ENCODE results near the gene FRS2. TPM values are rescaled to one million over a fixed set of nuclear protein-coding genes. Genes with fewer than 3 reads are reported as not detected.

The FRS2 gene, protein sequence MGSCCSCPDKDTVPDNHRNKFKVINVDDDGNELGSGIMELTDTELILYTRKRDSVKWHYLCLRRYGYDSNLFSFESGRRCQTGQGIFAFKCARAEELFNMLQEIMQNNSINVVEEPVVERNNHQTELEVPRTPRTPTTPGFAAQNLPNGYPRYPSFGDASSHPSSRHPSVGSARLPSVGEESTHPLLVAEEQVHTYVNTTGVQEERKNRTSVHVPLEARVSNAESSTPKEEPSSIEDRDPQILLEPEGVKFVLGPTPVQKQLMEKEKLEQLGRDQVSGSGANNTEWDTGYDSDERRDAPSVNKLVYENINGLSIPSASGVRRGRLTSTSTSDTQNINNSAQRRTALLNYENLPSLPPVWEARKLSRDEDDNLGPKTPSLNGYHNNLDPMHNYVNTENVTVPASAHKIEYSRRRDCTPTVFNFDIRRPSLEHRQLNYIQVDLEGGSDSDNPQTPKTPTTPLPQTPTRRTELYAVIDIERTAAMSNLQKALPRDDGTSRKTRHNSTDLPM
- polyA plus RNA-seq (2012; ENCODE audit: insufficient read length, low read depth) = 4.9 TPM

DNA sequence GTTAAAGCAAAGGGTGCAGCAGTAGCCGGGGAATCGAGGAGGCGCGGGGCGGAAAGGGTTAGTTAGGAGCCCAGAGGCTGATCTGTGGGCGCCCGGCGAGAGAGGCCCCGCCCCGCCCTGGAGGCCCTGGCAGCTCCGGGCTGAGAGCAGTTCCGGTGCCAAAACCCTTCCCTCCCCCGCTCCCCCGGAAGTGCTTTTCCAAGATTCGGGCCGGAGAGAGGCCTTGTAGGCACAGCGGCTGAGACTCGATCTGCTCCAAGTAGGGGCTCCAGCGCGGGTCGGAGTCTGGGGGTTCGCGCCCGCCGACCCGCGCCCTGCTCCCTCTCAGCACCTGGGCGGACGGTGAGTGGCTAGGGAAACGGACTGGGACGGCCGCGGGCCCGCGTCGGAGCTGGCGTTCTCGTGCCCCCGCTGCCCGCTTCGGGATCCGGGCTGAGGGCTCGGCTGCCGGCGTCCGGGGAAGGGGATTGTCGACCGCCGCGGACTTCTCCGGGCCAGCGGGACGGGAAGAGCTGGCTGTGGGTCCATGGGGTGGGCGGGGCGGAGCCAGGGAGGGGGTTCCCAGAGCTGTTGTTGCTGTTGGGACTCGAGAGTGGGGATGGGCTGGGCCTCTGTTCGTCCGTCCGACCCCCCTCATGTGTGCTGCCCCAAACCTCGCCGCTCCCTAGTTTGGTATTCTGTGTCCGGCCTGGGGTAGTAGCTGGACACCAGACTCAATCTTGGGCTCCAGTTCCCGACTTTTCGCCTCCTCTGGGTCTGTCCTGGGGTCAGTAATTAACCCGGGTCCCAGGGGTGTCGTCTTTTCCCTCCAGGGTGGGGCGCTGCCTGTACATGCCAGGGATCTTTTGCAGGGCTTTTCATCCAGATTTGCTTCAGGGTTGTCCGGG lies at the start of gene FRS2:
FRS2 (plus strand) TSS at position 200 of the 887 bp plus-strand sequence. CDS start 98,643 bp downstream, outside the sequence.
- TF ChIP-seq TAF1 (IDR thresholded peaks at IDR 0.05; ENCODE audit: borderline replicate concordance, insufficient read depth, low read length) = peak; percentile 90
- peak; percentile 95 for TF ChIP-seq POLR2AphosphoS5 (IDR thresholded peaks at IDR 0.05; ENCODE audit: low read depth, low read length)
- TF ChIP-seq FOXP2 (optimal IDR thresholded peaks at IDR 0.05; ENCODE audit: borderline replicate concordance, extremely low read depth, extremely low read length, insufficient read depth) = peak; percentile 47
- TF ChIP-seq, protein P1, sequence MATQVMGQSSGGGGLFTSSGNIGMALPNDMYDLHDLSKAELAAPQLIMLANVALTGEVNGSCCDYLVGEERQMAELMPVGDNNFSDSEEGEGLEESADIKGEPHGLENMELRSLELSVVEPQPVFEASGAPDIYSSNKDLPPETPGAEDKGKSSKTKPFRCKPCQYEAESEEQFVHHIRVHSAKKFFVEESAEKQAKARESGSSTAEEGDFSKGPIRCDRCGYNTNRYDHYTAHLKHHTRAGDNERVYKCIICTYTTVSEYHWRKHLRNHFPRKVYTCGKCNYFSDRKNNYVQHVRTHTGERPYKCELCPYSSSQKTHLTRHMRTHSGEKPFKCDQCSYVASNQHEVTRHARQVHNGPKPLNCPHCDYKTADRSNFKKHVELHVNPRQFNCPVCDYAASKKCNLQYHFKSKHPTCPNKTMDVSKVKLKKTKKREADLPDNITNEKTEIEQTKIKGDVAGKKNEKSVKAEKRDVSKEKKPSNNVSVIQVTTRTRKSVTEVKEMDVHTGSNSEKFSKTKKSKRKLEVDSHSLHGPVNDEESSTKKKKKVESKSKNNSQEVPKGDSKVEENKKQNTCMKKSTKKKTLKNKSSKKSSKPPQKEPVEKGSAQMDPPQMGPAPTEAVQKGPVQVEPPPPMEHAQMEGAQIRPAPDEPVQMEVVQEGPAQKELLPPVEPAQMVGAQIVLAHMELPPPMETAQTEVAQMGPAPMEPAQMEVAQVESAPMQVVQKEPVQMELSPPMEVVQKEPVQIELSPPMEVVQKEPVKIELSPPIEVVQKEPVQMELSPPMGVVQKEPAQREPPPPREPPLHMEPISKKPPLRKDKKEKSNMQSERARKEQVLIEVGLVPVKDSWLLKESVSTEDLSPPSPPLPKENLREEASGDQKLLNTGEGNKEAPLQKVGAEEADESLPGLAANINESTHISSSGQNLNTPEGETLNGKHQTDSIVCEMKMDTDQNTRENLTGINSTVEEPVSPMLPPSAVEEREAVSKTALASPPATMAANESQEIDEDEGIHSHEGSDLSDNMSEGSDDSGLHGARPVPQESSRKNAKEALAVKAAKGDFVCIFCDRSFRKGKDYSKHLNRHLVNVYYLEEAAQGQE (IDR thresholded peaks at IDR 0.05; ENCODE audit: insufficient read depth in 1 of 2, low read depth in 2 of 2, low read length in 2 of 2) = no peak

DNA sequence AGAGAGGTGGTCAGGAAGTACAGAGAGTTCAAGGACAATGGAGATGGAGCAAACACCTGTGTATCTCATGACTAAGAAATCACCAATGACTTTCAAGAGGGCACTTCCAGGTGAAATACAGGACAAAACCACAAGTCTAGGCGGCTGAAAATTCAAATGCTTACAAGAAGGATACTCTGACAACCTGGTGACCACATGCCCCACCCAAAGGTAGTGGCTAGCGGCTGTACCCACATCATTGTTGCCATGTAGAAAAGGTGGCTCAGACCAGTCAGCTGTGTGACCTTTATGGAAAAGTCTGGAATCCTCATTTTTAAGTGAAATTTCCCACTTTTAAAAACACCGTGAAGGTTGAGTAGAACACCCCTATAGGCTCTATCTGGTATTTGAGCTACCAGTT lies 48.6 kb upstream of the FRS2 start:
- TF ChIP-seq TAF1 (IDR thresholded peaks at IDR 0.05; ENCODE audit: borderline replicate concordance, insufficient read depth, low read length) (no peak), FOXP2 (optimal IDR thresholded peaks at IDR 0.05; ENCODE audit: borderline replicate concordance, extremely low read depth, extremely low read length, insufficient read depth) (no peak), SIN3A (IDR thresholded peaks at IDR 0.05; ENCODE audit: borderline replicate concordance, insufficient read depth, low read length) (no peak), POLR2AphosphoS5 (IDR thresholded peaks at IDR 0.05; ENCODE audit: low read depth, low read length) (no peak)
- TF ChIP-seq, protein P1 (IDR thresholded peaks at IDR 0.05; ENCODE audit: insufficient read depth in 1 of 2, low read depth in 2 of 2, low read length in 2 of 2) = no peak

DNA sequence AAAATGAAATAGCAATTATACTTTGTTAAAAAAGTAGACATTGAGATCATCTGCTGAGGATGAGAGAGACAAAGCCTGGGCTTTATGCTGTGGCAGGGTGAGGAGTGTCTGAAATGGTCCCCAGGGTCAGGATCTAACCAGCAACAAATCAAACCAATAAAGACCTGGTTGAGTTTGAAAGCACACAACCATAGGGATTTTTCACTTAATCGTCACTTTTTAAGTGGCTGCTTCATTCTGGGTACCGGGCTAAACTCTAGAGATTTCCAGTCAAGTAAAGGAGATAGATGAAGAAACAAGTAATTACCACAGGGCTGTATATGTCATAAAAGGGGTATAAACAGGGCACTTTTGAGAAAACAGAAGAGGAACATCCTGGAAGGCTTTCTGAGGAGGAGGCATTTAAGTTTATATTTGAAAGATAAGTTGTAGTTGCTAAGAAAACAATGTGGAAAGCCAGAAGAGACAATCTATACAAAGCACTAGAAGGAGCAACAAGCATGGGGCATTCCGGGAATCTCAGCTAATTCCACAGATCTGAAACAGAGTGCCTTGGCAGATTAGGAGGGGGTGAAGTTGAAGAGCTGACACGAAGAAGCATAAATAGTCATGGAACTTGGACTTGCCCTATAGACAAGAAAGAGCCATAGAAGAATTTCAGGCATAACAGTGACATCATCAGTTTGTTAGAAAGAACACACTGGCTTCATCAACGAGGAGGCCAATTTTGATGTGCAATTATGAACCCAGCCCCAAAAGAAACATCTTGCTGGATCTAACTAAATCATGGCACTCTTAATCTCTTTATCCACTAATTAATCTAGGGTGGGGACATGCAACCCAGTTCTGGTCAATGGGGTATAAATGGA lies 46.9 kb upstream of the FRS2 start:
- TF ChIP-seq SIN3A (IDR thresholded peaks at IDR 0.05; ENCODE audit: borderline replicate concordance, insufficient read depth, low read length) (no peak), POLR2AphosphoS5 (IDR thresholded peaks at IDR 0.05; ENCODE audit: low read depth, low read length) (no peak), FOXP2 (optimal IDR thresholded peaks at IDR 0.05; ENCODE audit: borderline replicate concordance, extremely low read depth, extremely low read length, insufficient read depth) (no peak), TAF1 (IDR thresholded peaks at IDR 0.05; ENCODE audit: borderline replicate concordance, insufficient read depth, low read length) (no peak)
- TF ChIP-seq, protein P1 (IDR thresholded peaks at IDR 0.05; ENCODE audit: insufficient read depth in 1 of 2, low read depth in 2 of 2, low read length in 2 of 2) = no peak

DNA sequence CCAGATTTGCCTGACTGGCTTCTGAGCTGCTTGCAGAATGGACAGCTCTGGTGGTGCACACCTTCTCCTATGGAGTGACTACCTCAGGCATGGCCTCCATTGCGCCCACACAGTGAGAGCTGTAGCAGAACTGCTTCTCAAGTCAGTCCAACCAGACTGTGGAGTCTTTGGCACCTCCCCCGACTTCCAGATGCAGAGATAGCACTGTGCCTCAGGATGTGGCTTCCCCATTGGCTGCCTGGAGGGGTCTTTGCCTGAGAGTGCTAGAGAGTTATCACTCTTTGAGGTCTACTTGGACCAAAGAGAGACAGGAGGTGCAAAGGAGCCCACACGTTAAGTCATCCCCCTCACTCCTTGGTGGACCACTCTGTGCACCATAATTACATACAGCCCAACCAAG lies 44.8 kb upstream of the FRS2 start:
- TF ChIP-seq SIN3A (IDR thresholded peaks at IDR 0.05; ENCODE audit: borderline replicate concordance, insufficient read depth, low read length) = no peak
- no peak for TF ChIP-seq POLR2AphosphoS5 (IDR thresholded peaks at IDR 0.05; ENCODE audit: low read depth, low read length)
- TF ChIP-seq FOXP2 (optimal IDR thresholded peaks at IDR 0.05; ENCODE audit: borderline replicate concordance, extremely low read depth, extremely low read length, insufficient read depth) = no peak
- TF ChIP-seq, protein P1 (IDR thresholded peaks at IDR 0.05; ENCODE audit: insufficient read depth in 1 of 2, low read depth in 2 of 2, low read length in 2 of 2) = no peak
- TF ChIP-seq TAF1 (IDR thresholded peaks at IDR 0.05; ENCODE audit: borderline replicate concordance, insufficient read depth, low read length) = no peak

Measured in PFSK-1 (cell line).